RWPE1 (cell line): ENCODE measurements around the gene UNC80.
A peak's percentile ranks its signal among the peaks of the same experiment; 100 is the strongest.

Source experiments
- CTCF ChIA-PET: fragments of 350-600 bp; sonication (Branson Sonifier 250); formaldehyde crosslinking; extraction: SDS; loops from one replicate; lab custom pipeline; 2021; lab: Yijun Ruan, JAX
- POLR2A ChIA-PET: fragments of 400-600 bp; formaldehyde crosslinking; extraction: SDS; loops from one replicate; lab custom pipeline; 2020; ENCODE audit warnings: antibody characterized with exemption; ENCODE audit not compliant: low non-redundant PET; lab: Yijun Ruan, JAX
- DNase-seq: peaks from one replicate; pipeline ENCODE4 v3.0.0; 2012; ENCODE audit warnings: low spot score
- H3K27ac ChIP-seq: fragments of 450-650 bp; 2 replicates; pipeline ENCODE4 v1.5.1; 2017
- TF ChIP-seq, protein P1 (sequence below): fragments of 450-650 bp; conservative IDR thresholded peaks from 2 replicates; pipeline ENCODE4 v1.5.1; 2017; ENCODE audit warnings: low read depth, mild to moderate bottlenecking

UNC80 gene, protein sequence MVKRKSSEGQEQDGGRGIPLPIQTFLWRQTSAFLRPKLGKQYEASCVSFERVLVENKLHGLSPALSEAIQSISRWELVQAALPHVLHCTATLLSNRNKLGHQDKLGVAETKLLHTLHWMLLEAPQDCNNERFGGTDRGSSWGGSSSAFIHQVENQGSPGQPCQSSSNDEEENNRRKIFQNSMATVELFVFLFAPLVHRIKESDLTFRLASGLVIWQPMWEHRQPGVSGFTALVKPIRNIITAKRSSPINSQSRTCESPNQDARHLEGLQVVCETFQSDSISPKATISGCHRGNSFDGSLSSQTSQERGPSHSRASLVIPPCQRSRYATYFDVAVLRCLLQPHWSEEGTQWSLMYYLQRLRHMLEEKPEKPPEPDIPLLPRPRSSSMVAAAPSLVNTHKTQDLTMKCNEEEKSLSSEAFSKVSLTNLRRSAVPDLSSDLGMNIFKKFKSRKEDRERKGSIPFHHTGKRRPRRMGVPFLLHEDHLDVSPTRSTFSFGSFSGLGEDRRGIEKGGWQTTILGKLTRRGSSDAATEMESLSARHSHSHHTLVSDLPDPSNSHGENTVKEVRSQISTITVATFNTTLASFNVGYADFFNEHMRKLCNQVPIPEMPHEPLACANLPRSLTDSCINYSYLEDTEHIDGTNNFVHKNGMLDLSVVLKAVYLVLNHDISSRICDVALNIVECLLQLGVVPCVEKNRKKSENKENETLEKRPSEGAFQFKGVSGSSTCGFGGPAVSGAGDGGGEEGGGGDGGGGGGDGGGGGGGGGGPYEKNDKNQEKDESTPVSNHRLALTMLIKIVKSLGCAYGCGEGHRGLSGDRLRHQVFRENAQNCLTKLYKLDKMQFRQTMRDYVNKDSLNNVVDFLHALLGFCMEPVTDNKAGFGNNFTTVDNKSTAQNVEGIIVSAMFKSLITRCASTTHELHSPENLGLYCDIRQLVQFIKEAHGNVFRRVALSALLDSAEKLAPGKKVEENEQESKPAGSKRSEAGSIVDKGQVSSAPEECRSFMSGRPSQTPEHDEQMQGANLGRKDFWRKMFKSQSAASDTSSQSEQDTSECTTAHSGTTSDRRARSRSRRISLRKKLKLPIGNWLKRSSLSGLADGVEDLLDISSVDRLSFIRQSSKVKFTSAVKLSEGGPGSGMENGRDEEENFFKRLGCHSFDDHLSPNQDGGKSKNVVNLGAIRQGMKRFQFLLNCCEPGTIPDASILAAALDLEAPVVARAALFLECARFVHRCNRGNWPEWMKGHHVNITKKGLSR (N-terminal part only)

DNA sequence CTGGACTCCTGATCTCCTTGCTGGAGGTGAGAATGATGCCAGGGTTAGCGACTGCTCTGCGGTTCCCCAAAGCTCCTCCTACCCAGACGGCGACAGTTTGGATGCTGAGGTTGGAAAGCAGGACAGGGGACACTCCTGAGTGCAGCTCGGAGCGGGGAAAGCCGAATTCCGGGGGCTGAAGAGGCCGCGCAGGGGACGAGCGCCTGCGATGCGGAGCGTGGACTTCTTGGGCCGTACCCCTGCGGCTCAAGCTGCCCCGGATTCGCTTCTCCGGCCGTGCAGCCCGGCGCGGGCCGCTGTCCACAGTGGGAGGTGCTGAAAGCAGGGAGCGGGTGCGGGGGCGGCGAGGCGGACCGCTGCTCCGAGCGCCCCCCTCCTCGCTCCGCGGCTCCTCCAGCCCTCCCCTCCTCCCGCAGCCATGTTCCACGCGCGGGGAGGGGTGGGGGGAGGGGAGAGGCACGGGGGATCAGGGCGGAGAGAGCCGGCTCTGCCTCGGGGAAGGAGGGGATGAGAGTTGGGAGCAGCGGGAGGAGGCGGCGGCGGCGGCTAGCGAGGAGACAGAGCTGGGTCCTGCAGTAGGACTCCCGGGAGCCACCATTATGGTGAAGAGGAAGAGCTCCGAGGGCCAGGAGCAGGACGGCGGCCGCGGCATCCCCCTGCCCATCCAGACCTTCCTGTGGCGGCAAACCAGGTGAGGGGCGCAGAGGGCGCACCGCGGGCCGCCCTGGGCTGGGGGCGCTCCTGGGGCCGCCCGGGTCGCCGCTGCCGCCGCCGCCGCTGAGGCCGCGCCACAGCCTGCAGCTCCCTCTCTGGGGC lies at the start of gene UNC80:
Gene UNC80, plus strand, starts transcription at position 359 of the 816 bp plus-strand sequence. Its CDS starts 241 bp downstream, at position 600.
- peak; percentile 67 for DNase-seq
- TF ChIP-seq, protein P1, sequence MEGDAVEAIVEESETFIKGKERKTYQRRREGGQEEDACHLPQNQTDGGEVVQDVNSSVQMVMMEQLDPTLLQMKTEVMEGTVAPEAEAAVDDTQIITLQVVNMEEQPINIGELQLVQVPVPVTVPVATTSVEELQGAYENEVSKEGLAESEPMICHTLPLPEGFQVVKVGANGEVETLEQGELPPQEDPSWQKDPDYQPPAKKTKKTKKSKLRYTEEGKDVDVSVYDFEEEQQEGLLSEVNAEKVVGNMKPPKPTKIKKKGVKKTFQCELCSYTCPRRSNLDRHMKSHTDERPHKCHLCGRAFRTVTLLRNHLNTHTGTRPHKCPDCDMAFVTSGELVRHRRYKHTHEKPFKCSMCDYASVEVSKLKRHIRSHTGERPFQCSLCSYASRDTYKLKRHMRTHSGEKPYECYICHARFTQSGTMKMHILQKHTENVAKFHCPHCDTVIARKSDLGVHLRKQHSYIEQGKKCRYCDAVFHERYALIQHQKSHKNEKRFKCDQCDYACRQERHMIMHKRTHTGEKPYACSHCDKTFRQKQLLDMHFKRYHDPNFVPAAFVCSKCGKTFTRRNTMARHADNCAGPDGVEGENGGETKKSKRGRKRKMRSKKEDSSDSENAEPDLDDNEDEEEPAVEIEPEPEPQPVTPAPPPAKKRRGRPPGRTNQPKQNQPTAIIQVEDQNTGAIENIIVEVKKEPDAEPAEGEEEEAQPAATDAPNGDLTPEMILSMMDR, result no peak
- ChIA-PET POLR2A (no interaction called here), CTCF (interaction anchor here (0.6 to 0.9 kb wide), 3 partner anchors 15 to 190 kb away, joined by 3 to 4 read pairs (median 3); no protein-coding TSS in a partner anchor)
- H3K27ac ChIP-seq, result no peak within 1 kb of the TSS

DNA sequence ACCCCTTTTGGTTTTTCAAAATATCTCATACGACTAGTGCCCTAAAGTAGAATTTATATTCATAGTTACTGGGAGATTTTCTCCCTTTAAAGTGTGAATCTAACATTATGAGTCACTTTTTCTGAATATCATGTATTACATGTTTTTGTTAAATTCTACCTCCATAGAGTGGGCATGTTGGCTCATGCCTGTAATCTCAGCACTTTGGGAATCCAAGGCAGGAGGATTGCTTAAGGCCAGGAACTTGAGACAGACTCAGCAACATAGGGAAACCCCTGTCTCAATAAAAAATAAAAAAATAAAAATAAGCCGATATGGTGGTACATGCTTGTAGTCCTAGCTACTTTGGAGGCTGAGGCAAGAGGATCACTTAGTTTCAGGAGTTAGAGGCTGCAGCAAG lies 45.3 kb upstream of the UNC80 start:
- TF ChIP-seq, protein P1, result no peak
- ChIA-PET POLR2A (no interaction called here), CTCF (interaction anchor here (0.6 kb wide), 1 partner anchor 391 kb away, joined by 3 read pairs; no protein-coding TSS in a partner anchor)
- DNase-seq, result peak; percentile 38
- no peak overlapping the region for H3K27ac ChIP-seq

DNA sequence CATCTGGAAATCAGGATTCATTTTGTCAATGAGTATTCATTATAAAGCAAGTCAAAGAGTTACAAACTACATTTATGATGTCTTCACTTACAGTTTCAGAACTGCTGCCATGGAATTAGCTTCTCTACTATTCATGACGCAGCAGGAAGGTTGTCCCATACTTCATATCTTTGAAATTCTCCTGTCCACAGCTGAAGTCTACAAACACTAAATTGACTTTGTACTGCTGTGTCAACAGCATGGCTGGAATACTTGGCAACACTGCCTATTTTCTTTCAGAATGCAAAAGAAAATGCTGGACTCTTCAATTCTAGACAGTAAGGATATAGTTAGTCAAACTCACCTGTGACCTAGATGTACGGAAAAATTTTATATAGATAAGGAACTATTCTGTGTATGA lies 44.6 kb upstream of the UNC80 start:
- TF ChIP-seq, protein P1, result no peak
- POLR2A ChIA-PET, result no interaction called here
- no peak for DNase-seq
- CTCF ChIA-PET, result no interaction called here
- H3K27ac ChIP-seq, result no peak overlapping the region

DNA sequence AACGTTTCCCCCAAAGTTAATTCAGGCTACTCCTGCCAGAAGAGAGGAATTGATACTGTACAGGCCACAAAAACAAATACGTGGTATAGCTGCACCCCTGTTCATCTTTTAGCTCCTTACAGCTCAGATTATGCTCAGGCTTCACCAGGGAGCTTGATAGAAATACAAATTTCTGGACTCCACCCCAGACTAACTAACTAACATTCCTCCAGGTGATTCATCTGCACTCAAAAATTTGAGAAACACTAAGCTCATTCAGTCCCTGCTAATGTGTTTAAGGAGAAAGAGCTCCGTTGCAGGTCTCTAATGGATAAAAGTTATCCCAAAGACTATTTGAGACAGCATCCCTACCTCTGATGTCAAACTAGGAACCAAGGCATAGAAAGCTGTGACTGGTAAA lies 36.8 kb upstream of the UNC80 start:
- no peak overlapping the region for H3K27ac ChIP-seq
- TF ChIP-seq, protein P1, result no peak
- CTCF ChIA-PET, result interaction anchor here (1.0 kb wide), 1 partner anchor 400 kb away, joined by 3 read pairs; no protein-coding TSS in a partner anchor
- peak; percentile 1 for DNase-seq
- POLR2A ChIA-PET, result no interaction called here

DNA sequence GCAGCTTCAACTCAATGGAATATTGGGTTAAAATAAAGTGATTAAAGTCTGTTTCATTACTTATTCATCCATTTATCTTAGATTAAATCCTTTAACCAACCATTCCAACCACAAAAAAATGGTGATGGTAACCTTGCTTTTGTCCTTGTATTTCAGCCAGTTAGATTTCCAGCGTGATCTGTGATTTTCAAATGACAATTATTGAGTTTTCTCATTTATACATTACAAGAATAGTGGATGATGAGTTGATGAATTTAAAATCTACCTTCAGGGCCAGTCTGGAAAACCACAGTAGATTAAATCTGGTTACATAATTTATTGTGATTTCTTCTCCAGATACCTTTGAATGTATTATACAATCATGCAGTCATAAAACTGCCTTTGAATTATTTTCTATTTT lies 29.7 kb upstream of the UNC80 start:
- POLR2A ChIA-PET, result no interaction called here
- TF ChIP-seq, protein P1, result no peak
- H3K27ac ChIP-seq, result no peak overlapping the region
- CTCF ChIA-PET, result interaction anchor here (0.6 kb wide), 1 partner anchor 23 kb away, joined by 3 read pairs; no protein-coding TSS in a partner anchor
- DNase-seq, result no peak
